MV-4-11 (cell line): ENCODE measurements around the gene GTF2IRD1.
"Not testable (repeated sequence)": the region's sequence is repeated elsewhere in the genome, so short reads cannot be mapped to it uniquely, and the experiment has no call there.

Source experiments
- DNase-seq: peaks from one replicate; lab custom pipeline; 2025; lab: John Stamatoyannopoulos, UW

Gene GTF2IRD1, protein sequence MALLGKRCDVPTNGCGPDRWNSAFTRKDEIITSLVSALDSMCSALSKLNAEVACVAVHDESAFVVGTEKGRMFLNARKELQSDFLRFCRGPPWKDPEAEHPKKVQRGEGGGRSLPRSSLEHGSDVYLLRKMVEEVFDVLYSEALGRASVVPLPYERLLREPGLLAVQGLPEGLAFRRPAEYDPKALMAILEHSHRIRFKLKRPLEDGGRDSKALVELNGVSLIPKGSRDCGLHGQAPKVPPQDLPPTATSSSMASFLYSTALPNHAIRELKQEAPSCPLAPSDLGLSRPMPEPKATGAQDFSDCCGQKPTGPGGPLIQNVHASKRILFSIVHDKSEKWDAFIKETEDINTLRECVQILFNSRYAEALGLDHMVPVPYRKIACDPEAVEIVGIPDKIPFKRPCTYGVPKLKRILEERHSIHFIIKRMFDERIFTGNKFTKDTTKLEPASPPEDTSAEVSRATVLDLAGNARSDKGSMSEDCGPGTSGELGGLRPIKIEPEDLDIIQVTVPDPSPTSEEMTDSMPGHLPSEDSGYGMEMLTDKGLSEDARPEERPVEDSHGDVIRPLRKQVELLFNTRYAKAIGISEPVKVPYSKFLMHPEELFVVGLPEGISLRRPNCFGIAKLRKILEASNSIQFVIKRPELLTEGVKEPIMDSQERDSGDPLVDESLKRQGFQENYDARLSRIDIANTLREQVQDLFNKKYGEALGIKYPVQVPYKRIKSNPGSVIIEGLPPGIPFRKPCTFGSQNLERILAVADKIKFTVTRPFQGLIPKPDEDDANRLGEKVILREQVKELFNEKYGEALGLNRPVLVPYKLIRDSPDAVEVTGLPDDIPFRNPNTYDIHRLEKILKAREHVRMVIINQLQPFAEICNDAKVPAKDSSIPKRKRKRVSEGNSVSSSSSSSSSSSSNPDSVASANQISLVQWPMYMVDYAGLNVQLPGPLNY

DNA sequence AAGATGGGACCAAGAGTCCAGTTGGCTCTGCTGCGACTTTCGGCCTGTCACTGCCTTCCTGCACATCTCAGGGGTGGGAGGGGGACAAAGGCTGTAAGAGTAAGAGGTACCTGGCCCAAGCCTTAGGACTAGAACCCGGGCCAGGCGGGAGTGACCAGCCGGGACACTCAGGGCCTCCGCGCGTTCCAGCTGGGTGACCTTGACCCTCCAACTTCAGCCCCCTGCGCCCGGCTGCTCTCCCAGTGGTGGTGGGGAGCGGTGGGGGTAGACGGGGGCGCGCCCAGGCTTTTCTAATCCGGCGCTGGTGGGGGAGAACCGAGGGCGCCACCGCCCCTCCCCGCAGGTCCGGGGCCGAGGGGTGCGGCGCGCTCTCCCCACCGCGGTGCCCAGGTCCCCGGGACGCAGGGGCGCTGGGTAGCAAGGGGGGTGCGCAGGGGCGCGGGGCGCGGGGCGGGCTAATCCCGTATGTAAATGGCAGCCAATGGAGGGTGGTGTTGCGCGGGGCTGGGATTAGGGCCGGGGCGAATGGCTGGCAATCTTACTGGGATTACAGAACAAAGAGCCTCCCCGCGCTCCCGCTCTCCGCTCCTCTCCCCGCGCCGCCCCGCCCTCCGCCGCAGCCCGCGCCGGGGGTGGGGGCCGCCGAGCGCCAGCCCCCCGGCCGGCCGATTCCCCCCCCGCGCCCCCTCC is at the start of gene GTF2IRD1:
Gene GTF2IRD1 (plus strand): TSS at position 585 of the 690 bp plus-strand sequence. CDS start 54,175 bp downstream, outside the sequence.
- DNase-seq: peak; percentile 67

DNA sequence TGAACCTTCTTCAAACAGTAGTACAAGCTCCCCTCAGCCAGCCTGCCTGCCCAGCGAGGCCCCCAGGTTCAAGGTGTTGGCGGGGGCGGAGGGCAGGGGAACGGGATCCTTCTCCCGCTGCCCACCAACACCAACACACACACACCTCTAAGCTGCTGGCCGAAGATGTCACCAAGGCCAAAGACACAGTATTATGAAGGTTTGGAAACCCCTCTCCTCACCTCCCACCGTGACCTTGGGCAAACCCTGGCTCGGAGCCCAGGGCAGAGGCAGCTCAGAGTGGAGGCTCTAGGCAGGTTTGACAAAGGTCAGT is 49.4 kb upstream of the GTF2IRD1 start:
- no peak for DNase-seq

DNA sequence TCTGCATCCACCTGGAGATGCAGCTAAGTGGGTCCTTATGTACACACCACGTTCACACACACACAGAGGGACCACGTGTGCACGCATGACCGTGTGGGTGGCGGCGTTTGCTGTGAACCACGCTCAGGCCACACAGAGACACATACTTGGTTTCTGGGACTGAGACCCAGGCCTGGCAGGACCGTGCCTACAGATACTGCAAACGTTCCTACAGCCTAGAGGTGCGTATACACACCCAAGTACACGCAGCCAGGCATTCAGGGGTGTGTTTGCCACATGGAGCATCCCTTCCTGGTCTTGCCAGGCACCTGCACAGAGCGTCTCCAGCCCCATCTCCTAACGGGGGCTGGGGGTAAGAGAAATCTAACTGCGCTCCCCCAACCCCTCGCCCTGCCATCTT is 49.0 kb upstream of the GTF2IRD1 start:
- no peak for DNase-seq

DNA sequence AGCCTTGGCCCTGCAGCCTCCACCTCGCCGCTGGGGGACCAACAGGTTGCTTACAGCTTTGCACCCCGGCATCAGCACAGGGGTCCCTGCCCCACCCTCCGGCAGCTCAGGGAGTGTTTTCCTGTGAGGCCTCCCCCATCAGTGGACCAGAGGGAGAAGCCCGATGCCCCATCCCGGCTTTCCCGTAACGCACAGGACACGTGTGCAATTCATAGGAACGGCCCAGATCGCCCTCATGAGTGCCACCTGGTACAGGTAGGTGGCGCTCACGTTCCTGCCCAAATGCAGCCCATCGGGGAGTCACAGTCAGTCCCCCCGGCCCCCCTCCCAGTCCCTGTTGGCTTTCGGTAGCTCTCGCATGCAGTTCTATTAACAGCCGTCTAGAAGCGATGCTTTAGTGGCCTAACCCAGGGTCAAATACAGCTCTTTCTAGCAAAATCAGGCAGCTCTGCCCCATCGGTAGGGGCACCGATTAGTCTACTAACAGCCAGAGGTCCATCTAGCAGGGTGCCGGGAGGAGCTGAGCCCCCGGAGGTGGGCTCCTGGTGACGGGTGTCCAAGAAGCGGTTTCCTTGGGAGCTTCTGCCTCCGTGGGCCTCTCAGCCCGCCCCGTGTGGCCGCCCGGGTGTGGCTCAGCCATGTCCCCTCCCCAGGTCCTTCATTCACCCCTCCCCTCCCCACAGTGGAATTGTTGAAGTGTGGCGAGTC is 48.4 kb upstream of the GTF2IRD1 start:
- DNase-seq: peak; percentile 42

DNA sequence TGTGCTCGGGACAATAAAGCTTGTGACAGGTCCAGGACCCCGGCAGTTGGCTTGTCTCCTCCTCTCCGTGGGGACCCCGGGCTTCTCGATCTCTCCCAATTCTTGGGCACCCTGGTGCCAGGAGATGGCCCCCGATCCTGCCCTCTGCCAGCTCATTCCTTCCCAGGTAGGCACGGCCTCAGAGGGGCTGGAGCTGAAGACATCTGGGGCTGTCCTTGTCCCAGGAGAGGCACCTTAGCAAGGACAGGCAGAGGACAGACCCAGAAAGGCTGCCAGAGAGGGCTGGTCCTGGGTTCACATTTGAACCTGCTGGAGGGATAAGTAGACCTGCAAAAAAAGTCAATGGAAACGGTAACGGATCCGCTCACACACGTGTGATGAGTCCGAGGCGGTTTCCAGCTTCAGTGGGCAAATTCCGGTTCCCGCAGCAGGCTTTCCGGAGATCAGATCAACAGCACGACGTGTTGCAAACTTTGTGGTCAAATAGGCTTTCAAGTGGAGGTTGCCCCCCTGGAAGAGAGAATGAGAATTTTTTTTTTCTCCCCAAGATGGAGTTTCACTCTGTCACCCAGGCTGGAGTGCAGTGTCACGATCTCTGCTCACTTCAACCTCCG is 47.7 kb upstream of the GTF2IRD1 start:
- DNase-seq: peak; percentile 91

DNA sequence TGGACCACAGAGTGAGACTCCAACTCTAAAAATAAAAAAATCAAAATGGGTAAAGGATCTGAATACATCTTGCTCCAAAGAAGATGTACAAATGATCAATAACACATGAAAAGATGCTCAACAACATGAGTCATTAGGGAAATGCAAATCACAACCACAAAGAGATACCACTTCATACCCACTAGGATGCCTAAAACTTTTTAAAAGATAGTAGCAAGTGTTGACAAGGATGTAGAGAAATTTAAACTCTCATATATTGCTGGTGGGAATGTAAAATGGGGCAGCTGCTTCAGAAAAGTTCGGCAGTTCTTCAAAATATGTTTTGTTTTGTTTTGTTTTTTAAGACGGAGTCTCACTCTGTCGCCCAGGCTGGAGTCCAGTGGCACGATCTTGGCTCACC is 45.7 kb upstream of the GTF2IRD1 start:
- DNase-seq: no peak

DNA sequence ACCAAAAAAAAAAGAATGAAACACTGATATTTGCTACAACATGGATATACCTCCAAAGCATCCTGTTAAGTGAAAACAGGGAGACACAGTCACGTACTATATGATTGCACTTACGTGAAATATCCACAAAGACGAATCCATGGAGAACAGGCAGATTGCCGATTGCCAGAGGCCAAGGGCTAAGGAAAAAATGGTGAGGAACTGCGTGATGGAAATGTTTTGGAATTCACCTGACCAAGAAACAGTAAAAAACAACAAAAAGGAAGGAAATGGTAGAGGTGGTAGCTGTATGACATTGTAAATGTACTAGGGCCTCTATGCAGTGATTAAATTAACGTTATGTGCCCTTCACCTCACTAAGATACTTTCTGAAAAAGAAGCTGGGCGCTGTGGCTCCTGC is 44.1 kb upstream of the GTF2IRD1 start:
- DNase-seq: no peak

DNA sequence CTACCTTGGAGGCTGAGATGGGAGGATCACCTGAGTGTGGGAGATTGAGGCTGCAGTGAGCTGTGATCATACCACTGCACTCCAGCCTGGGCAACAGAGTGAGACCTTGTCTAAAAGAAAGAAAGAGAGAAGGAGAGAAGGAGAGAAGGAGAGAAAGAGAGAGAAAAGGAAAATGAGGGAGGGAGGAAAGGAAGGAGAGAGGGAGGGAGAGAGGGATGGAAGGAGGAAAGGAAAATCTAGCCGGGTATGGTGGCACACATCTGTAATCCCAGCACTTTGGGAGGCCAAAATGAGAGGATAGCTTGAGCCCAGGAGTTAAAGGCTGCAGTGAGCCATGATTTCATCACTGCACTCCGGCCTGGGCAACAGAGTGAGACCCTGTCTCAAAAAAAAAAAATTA is 42.9 kb upstream of the GTF2IRD1 start:
- no peak for DNase-seq

DNA sequence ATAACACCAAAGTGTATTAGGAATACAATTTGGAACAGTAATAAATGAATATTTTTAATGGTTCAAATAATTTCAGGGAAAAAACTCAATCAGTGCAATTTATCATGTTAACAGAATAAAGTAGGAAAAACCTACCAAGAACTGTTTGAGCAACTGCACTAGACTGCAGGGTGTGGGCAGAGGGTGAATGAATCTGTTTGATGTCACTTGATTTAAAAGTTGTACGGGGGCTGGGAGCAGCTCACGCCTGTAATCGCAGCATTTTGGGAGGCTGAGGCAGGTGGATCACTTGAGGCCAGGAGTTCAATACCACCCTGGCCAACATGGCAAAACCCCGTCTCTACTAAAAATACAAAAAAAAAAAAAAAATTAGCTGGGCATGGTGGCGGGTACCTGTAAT is 42.1 kb upstream of the GTF2IRD1 start:
- DNase-seq: not testable (repeated sequence)

DNA sequence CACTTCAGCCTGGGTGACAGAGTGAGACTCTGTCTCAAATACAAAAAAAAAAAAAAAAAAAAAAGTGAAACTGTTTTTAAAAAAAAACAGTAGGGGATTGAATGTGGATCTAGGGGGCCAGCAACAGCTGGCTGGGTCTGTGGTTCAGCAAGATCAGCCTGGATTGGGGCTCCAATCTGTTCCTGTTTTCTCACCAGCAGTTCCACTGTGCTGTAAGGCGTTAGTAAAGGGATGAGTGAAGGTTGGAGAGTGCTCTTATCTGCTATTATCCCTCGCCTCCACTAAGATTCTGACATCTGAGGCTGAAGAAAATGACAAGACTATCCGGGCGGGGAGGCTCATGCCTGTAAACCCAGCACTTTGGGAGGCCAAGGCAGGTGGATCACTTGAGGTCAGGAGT is 41.6 kb upstream of the GTF2IRD1 start:
- peak; percentile 85 for DNase-seq

DNA sequence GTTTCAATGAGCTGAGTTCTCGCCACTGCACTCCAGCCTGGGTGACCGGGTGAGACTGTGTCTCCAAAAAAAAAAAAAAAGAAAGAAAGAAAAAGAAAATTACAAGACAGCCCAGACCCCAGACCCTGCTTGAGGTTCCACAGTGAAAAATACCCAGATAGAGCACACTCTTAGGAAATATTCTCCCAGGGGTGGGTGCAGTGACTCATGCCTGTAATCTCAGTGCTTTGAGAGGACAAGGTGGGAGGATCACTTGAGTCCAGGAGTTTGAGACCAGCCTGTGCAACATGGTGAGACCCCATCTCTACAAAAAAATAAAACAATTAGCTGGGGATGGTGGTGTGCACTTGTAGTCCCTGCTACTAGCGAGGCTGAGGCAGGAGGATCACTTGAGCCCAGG is 41.1 kb upstream of the GTF2IRD1 start:
- DNase-seq: no peak

DNA sequence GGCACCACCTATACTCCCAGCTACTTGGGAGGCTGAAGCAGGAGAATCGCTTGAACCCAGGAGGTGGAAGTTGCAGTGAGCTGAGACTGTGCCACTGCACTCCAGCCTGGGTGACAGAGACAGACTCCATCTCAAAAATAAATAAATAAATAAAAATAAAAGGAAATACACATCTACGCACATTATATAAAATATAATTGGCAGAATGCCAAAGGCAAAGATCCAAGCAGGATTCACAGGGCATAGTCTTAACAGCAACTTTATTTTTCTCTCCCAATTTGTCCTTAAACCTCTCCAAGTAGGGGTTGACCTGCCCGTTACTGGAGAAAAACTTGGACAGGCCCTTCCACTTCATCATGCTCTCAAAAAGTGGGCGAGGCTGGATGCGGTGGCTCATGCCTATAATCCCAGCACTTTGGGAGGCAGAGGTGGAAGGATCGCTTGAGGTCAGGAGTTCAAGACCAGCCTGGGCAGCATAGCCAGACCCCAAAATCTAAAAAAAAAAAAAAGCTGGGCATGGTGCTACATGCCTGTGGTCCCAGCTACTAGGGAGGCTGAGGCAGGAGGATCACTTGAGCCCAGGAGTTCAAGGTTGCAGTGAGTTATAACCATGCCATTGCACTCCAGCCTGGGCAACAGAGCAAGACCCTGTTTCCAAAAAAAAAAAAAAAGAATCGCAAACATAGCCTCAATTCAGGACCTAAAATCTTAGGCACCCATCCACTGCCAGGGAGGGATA is 38.9 kb upstream of the GTF2IRD1 start:
- DNase-seq: not testable (repeated sequence)

DNA sequence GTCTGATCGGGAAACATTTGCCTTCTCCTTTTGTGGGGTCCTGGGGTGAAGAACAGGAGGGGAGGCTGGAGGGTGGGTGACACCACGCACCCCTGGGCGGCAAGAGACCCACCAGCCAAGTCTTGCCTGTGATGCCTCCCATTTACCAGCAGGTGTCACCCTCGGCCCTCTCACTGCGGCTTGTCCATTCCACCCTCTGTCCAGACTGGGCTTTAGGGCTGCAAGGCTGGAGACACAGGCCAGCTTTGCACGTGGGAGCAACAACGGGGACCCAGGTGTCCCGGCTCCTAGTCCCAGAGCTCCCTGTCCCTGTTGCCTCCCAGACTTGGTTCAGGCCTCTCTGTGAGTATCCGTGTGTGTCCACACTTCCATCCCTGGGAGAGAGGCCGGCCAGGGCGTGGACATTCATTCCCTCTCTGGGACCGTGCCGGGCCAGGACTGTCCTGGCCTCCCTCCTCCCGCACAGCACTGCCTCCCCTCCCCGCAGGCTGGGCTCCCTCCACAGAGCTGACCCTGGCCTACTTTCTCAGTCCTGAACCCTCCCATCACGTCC is 36.2 kb upstream of the GTF2IRD1 start:
- peak; percentile 45 for DNase-seq

DNA sequence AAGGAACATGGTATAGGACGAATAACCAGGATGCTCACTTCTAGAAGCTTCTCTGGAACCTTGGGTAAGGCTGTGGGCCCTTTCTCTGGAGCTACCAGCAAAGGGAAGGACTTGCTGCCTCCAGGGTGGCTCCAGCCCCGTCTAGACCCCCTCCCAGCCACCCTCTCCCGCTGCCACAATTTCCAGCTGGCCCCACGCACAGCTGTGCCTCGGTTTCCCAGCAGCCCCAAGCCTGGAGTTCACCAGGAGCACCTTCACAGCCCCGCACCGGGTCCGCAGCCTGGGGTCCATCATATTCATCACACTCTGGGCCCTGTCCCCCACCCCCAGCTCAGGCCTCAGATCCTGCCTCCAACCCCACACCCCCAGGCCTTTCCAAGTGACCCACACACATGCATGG is 35.6 kb upstream of the GTF2IRD1 start:
- DNase-seq: no peak

DNA sequence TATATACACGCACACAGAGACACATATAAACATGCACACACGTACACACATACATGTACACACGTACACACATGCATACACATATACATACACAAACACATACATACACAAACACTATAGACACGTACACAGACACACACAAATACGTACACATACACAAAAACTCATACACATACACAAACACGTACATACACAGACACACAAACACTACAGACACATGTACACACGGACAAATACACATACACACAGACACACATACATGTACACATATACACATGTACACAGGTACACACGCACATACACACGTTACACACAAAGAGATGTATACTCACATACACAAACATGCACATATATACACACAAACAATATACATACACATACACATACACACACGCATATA is 35.2 kb upstream of the GTF2IRD1 start:
- no peak for DNase-seq

DNA sequence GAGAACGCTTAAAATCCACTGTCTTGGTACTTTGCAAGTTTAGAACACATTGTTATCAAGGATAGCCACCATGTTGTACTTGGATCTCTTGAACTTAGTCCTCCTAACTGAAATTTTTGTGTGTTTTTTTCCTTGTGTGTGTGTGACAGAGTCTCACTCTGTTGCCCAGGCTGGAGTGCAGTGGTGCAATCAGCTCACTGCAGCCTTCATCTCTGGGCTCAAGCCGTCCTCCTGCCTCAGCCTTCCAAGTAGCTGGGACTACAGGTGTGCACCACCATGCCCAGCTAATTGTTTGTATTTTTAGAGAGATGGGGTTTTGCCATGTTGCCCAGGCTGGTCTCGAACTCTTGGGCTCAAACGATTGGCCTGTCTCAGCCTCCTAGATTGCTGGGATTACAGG is 34.5 kb upstream of the GTF2IRD1 start:
- DNase-seq: not testable (repeated sequence)

DNA sequence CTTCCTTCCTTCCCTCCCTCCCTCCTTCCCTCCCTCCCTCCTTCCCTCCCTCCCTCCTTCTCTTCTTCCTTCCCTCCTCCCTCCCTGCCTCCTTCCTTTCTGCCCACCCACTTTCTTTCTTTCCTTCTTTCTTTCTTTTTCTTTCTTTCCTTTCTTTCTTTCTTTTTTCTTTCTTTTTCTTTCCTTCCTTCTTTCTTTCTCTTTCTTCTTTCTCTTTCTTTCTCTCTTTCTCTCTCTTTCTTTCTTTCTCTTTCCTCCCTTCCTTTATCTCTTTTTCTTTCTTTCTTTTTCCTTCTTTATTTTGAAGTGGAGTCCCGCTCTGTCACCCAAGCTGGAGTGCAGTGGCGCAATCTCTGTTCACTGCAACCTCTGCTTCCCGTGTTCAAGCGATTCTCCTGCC is 33.7 kb upstream of the GTF2IRD1 start:
- no peak for DNase-seq

DNA sequence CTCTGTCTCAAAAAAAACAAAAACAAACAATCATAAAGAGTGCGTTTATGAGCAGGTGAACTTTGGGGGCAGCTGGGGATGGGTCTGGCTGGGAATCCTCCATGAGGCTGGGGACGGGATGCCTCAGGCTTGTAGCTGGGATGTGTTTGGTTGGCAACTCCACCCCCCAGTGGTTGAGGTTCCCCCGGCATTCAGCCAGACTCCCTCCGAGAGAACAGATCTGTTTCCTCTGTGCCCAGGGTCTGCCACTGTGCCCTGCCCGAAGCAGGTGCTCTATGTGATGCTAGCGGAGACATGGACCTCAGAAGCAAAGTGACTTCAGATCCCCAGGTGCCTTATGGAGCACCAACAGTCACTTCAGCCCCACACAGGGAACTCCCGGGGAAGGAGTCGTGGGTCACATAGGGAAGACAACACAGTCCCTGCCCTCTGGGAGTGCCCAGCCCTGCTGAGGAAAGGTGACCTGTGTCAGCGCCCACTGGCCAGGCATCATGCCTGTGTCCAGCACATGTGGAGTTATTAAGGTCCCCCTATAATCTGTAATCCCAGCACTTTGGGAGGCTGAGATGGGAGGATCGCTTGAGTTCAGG is 29.3 kb upstream of the GTF2IRD1 start:
- DNase-seq: no peak

DNA sequence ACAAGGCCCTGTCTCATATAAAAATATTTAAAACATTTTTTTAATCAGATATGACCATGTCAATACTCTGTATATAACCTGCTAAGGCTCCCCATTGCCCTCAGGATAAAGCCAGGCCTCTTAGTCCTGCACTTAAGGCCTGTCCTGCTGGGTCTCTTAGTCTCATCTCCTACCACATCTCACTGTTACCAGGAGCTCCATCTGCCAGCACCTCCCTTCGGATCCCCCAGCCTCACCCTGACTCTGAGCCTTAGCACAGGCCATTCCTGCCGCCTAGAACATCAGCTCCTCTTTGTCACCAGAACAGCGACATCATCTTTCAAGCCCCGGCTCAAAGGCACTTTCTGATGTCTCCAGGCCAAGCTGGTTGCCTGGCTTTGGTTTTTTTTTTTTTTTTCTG is 25.7 kb upstream of the GTF2IRD1 start:
- no peak for DNase-seq

DNA sequence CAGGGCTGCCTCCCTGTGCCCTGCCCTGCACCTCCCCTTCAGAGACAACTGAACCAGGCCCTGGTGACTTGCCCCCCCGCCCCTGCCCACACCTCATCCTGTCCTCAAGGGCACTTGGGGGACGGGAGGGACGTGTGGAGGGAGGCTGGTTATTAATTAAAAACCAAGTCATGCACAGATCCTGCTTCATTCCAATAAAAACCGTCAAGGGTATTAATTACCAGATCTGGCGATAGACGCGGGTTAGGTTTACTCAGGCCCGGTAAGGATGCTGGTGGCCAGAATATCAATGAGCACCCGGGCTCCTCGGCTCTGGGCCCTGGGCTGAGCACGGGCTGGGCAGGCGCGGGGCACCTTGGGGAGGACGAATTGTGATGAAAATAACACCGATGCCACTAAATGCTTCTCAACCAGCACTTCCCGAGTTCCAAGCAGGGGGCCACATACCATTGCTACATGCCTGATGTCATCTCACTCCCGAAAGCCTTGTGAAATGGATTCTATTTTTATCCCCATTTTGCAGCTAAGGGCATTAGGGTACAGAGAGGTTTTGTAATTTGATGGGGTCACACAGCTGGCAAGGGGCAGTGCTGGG is 24.5 kb upstream of the GTF2IRD1 start:
- peak; percentile 78 for DNase-seq
